ENCODE measurements around the gene FAM131B.
A peak's percentile ranks its signal among the peaks of the same experiment; 100 is the strongest.
"Not testable (repeated sequence)": the region's sequence is repeated elsewhere in the genome, so short reads cannot be mapped to it uniquely, and the experiment has no call there.

Gene FAM131B

DNA sequence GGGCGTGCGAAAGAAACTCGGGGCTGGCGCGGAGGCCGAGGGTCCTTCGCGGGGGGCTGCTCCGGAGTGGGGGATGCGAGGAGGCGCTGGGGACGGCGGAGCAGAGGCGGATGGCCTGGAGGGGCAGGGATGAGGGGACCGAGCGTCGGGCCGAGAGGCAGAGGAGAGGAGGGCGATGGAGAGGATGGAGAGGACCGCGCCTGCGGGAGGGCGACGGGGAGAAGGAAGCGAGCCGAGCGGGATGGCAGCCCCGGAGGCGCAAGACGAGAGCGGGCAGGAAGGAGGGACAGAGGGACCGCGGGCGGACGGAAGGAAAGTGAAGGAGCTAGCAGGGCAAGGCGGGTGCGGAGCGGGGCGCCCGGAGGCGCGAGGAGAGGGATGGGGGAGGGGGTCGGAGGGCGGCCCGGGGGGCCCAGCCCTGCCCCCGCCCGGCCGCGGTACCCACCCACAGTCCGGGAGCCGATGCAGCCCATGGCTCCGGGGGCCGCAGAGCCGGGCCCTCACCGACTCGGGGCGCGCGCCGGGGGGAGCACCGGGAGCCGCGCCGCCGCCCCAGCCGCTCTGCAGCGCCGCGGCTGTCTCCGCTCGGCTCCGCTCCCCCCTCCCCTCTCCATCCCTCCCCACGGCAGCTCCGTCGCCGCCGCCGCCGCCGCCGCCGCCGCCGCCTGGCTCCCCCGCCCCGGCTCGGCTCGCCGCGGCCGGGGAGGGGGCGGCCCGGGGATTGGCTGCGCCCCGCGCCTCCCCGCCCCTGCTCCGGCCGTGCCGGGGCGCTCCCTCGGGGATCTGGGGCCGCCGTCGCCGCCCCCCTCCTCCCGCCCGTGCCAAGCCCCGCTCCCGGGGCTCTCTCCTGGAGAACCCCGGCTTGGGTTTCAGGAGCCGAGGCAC lies at the start of gene FAM131B:
FAM131B (minus strand) TSS at position 583 of the 885 bp plus-strand sequence; CDS start at position 473, 110 bp downstream.
- DNase-seq (ENCODE audit: low read depth) = peak; percentile 23

DNA sequence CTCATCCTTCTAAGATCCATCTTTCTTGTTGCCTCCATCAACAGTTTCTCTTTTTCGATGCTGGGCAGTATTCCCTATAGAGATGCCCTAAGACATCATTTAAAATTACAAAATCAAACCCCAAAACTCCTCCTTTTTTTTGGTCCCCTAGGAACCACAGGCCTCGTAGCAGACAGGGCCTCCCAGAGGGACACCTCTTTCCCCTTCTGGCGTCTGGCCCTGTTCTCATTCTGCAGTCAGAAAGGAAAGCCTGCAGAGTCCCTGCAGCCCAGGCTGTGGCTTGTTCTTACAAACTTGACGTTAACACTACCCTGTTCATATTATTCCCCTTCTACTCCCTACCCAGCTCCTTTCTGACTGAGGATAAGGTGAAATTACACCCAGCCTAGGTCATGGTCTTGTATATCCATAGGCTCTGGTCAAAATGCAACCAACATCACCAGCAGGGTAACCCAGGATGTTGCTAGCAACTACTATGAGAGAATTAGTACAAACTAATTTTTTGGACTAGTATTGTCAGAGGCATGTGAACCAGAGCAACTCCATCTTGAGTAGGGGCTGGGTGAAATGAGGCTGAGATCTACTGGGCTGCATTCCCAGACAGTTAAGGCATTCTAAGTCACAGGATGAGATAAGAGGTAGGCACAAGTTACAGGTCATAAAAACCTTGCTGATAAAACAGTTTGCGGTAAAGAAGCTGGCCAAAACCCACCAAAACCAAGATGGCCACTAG lies 49.6 kb upstream of the FAM131B start:
- DNase-seq (ENCODE audit: low read depth) = no peak

DNA sequence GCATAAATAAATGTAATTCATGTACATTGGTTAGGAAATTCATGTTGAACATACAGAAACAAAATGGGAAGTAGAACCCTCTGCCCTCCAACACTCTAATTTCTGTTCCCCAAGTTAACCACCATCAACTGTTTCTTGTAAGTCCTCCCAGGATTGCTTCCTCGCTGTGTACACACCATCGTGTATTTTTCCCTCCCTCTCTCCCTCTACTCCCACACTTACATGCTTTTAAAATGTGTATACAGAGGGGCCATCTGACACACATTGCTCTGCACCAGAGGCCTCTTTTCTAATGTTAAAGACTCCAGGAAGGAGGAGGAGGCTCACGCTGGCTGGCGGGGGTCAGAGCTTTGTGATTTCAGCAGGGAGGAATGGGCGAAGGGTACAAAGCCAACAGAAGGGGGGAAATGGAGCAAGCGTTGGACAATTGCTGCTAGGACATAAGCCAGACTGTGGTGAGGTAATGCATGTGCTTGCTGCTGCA lies 48.0 kb upstream of the FAM131B start:
- no peak for DNase-seq (ENCODE audit: low read depth)

DNA sequence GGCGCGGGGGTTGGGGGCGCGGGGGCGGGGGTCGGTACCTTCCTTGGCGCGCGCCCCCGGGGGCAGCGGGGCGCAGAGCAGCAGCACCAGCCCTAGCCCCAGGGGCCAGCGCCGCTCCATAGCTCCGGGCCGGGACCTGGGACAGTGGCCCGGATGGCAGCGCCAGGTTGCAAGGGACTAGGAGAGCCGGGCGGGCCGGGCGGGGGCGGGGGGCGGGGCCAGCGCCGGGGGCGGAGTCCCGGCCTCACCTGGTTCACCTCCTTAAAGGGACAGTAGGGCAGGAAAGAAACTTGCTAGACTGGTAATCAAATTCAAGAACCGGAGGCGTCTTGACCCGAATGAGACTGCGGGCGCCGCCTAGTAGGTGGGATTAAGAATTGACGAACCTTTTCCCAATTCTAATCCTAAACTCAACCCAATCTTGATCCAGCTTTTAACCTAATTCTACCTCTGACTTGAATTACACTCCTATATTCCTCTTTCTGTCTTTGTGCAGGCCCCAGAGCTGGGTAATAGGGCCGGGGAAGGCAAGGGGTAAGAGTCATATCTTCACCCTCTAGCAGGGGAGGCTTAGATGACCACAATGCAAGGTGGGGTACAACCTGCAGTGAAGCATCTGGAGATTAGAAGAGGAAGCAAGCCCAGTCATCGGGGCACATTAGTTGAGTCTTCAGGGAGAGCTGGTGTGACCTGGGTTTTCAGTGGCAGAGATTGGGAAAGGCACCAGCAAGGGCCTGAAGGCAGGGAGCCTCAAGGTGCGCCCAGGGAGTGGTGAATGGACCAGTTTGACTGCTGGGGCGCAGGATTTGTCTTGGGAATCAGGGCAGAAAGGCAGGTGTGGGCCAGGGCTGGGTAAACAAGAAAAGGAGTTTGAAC lies 46.4 kb upstream of the FAM131B start, which contains the start of gene EPHA1:
EPHA1 (minus strand) TSS at position 171 of the 876 bp plus-strand sequence; CDS start at position 120, 51 bp downstream.
- peak; percentile 34 for DNase-seq (ENCODE audit: low read depth)

DNA sequence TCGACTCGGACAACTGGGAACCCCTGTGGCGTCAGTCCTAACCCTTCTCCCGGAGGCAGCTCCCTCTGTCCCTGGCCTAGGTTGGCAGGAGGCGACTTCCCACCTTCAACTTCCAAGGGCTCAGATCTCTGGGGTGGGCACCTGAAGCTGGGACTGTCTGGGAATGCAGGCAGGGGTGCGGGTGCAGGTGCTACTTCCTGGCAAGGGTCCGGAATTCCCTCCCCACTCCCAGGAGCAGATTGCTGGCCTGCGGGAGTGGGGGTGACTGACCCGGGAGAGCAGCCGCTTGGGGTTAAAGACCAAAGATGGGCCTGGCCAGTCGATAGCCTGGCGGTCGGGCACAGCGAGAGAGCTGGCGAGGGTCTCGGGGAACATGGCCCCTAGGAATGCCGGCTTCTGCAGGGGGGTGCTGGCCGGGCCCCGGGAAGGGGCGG lies 45.8 kb upstream of the FAM131B start:
- no peak for DNase-seq (ENCODE audit: low read depth)

DNA sequence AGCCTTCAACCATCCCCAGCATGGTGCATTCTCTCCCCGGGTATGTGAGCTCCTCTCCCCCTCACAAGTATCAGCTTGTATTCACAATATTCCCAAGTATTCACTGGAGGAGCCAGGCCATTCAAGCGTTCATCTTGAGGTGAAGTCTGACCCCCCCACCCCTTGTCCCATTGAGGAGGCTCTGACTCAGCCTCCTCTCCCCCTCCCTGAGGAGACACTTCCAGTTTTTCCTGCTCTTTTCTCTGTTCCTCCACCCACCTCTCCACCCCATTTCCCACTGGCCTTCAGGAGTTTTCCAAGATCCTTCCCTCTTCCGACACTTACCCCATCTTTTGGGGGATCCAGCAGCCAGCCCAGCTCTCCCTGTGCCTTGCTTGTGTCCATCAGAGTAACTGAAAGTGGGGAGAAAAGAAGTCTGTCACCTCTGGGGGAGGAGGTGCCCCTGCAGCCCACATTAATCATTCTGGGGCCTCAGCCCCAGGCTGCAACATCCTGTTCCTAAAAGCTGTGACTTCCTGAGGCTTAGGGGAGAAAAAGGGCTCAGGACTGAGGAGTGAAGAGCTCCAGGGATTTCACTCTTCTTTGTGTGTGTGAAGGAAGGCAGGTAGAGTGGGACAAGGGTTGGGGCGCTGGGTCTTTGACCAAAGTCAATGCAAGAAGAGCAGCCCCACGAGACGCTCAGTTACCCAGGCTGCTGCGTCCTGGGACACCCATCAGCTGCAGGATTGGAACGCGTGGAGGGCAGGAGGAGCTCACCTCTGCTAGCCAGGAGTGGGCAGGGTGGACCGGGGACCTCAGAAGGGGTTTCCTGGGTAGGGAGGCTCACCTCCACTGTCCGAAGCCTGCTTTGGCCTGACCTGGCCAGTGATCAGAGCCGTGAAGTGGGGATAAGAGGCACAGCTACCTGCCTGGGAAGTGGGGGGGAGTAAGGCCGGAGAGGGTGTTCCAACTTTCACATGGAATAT lies 45.1 kb upstream of the FAM131B start:
- DNase-seq (ENCODE audit: low read depth) = no peak

DNA sequence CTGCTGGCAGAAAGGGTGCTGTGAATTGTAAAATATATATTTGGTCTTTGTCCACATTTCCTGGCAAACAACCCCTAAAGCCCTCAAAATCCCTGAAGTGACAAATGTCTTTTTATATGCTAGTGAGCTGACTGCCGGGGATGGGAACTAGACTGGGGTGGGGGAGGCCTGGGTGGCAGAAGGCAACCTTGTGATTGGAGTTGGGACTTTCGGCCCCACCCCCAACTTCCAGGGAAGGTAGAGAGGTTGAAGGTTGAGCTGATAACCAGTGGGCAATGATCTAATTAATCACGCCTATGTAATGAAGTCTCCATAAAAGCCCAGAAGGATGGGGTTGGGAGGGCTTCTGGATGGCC lies 43.5 kb upstream of the FAM131B start:
- no peak for DNase-seq (ENCODE audit: low read depth)

DNA sequence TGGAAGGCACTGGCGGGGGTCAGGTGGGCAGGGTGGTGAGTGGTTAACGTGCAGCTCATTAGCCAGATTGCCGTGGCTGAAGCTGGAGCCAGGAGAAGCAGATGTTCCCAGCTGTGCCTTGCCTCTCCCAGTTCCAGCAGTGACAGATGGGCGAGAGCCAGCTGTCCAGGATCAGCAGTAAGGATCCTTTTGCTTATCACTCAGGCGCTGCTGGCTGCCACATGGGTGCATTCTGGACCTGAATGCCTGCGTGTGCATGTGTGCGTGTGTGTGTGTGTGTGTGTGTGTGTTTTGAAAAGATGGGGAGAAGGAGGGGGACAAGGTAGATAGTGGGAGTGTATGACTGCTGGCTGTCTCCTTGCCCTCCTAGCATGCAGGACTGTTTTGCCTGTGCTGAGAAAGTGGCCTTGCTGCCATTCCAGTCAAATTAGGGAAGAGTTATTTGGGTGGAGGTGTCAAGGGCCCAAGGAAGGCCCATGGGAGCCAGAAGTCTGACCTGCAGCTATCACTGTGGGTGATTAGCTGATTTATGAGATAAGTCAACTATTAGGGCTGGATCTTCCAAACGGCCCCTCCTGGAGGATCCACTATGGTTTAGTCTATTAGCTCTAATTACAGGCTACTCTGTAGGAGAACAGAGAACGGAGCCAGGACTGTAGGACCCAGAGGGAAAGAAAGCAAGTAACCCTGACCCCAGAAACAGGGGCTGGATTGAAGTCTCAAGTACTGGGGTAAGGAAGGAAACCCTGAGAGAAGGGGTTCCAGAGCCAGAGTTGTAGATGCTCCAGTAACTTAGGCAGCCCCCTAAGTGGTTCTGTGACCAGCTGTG lies 42.9 kb upstream of the FAM131B start:
- DNase-seq (ENCODE audit: low read depth) = no peak

DNA sequence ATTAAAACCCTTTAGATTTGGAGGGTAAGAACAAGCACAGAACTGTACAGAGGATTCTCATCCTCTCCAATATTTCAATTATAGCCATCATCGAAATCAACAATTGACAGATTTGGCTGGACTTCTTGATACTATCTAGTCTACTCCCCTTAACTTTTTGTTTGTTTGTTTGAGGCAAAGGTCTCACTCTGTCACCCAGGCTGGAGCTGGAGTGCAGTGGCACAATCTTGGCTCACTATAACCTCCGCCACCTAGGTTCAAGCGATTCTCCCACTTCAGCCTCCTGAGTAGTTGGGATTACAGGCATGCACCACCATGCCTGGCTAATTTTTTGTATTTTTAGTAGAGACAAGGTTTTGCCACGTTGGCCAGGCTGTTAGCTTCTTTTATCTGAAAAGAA lies 39.7 kb upstream of the FAM131B start:
- not testable (repeated sequence) for DNase-seq (ENCODE audit: low read depth)

DNA sequence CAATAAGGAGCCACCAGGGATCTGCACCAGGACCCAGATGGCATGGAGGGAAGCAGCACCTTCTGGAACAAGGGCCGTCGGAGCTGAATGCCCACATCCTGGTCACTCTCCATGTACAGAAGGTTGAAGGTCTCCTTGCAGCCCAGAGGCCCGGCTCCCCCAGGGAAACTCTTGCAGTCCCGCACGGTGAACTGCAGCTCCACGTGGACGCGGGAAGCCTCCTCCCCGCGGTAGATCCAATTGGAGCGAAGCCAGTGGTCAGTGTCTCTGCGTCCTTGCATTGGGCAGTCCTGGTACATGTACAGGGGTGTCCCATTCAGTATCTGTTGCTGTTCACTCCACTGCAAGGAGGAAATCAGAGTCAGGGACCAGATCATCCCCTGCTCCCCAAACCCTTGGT lies 38.8 kb upstream of the FAM131B start:
- DNase-seq (ENCODE audit: low read depth) = no peak

DNA sequence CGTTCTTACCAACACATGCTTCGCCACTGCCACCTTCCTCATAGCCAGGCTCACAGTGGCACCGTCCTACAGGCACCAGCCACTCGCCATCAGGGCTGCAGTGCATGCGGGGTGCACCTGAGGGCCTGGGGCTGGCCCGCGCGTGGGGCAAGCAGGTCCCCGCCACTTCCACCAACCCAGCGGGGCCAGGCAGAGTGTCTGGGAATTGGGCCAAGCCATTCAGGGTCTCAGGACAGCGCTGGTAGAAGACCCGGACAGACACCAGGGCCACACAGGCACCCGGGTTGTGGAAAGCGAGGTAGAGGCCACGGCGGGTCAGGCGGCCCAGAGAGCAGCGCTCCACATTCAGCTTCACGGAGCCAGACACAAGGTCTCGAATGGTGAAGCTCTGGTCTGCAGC lies 37.1 kb upstream of the FAM131B start:
- DNase-seq (ENCODE audit: low read depth) = no peak

DNA sequence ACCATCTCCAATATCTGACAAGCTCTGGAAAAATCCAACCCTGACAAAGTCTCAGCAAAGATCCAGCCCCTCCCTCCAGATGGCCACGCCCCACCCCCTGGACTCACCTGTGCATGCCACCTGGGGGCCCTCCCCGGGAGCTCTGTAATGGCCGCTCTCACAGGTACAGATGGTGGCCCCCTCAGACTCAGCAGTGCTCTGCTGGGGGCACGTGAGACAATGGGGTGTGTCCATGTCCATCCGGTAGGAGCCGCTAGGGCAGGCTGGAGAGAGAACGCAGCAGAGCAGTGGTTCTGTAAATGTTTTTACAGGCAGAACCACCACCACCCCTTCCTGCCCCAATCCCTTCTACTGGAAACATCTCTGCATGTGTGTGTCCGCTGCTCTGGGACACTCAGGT lies 36.6 kb upstream of the FAM131B start:
- no peak for DNase-seq (ENCODE audit: low read depth)

DNA sequence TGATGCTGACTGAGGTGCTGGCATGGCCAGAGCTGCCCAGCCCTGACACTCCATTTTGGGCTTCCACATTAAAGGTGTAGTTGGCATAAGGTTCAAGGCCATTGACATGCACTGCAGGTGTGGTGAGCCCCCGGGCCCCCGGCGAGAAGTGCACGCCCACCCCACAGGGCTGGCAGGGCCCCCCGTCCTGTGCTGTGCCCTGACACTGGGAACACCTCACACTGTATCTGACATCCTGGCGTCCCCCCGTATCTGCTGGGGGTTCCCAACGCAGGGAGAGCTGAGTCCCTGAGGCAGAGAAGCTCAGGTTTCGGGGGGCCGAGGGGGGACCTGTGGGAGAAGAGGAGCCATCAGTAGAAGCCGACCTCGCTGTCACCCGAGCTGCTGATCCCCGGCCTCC lies 36.1 kb upstream of the FAM131B start:
- no peak for DNase-seq (ENCODE audit: low read depth)

DNA sequence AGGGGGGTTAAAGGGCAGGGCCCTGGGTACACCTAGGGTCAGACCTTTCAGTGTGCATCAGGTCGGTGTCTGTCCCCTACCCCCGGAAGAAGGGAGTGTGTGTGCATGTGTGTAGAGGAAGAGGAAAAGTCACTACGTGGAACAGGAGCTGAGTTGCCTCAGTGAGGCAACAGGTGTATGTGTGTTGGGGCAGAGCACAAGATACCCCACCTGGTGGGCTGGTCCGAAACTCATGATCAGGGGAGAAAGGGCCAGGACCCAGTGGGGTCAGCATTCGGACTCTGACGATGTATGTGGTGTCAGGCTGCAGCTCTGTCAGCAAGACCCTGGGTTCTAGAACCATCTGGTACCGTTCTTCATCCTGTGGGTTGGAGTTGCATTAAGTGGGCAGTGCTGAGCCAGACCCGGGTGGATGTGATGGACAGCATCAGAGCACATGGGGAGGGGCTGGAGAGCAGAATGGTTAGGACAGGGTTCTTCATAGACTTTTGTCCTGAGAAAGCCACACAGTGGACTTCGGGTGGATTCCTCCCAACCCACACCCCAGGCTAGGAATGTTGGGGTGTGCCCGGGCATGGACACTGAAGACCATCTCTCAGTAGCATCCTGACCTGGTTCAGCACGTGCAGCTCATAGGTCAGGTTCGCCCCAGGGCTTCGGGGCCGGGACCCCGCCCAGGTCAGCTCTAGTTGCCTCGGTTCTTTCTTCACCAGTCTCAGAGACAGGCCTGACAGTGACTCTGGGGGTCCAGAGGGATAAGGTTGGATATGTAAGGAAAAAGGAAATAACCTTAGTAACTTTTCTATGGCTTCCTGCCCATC lies 35.4 kb upstream of the FAM131B start:
- no peak for DNase-seq (ENCODE audit: low read depth)

DNA sequence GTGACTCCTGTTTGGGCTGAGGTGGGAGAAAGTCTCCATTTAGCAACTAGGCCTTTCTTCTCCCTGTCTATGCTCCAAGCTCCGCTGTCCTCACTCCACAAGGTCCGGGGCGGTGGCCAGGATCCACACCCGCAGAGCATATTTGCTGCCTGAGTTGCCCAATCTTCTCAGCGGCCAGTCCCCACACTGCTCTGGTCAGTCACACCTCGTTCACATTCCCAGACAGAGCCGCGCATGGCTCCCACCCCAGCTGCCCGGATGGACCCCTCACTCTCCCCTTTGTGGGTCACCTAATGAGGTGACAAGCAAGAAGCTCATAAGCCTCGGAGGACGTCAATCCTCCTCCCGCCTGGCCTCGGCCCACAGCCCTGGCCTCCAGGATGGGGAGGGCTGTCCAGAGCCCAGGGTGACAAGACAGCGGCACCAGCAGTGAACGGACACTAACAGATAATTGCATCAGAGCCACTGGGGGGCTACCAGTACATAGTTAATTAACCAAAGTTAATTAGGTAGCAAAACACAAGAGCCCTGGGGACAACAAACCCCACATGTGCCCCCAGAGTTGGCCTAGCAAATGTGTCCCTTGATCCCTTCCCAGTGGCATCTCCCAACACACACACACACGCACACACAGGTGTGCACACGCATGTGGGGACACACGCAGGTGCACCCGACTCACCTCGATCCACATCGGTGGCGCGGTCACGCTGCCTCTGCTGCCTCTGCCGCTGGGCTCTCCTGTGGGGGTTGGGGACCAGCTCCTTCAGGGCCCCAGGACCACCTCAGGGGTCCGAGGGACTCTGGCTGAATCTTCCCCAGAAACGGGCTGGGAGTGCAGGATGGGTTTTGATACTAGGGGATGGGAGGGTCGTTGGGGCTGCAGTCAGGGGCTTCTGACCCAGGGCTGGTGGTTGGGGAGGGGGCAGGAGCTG lies 34.4 kb upstream of the FAM131B start:
- no peak for DNase-seq (ENCODE audit: low read depth)

DNA sequence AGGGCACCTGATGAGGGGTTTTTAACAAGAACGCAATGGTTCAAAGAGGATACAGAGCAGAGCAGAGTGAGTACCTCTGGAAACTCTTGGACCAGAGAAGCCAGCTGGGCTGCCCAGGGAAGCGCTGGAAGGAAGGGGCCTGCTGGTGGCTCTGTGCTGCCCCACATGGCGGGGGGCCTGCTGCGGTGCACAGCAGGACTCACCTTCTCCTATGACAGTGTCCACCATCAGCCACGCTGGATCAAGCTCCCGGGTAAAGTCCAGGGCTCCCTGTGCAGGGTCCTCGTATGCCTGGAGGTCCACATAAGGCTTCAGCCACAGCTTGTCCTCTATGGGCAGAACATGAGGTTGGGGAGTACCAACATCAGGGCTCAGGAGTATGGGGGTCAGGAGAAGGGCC lies 33.7 kb upstream of the FAM131B start:
- no peak for DNase-seq (ENCODE audit: low read depth)

DNA sequence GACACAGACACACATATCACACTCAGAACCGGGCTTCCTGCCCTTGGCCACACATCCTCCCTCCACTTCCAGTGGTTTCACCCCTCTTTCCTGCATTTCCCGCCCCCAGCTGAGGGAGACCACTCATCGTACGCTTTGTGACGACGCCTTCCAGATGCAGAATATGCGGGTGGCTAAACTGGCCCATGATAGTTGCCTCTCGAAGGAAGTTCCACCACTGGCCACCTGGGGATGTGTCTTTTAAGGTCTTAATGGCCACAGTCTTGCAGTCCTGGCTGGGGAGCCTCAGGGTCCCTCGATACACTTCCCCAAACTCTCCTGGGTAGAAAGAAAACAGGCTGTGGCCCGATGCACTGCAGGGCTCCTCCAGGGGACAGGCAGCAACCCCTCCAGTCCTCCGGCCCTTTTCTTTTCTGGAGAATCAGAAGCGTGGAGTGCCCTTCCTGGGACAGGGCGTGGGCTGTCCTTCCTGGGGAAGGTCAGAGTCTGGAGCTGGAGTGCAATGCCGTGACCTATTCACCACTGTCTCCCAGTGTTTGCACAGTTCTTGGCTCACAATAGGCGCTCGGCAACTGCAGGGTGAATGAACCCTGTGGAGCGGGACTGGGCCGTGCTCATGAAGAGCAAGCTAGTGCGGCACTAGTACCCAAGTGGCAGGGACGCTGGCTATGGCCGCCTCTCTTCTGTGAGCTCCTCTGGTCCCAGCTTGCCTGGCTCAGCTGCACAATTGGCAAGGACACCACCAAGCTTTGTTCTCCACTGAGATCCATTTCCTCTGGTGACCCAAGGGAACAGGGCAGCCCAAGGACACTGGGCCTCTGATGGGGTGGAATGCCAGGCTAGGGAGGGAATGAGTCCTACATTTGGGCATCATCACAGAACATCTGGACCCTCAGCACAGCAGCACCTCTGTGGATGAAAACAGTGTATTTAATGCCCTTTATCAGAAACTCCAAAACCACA lies 33.0 kb upstream of the FAM131B start:
- no peak for DNase-seq (ENCODE audit: low read depth)
